Measurements from ENCODE around the gene ATXN10.

- TF ChIP-seq EZH2 (IDR thresholded peaks at IDR 0.05; ENCODE audit: insufficient read depth, poor library complexity, severe bottlenecking) (no peak), EZH2phosphoT487 (IDR thresholded peaks at IDR 0.05; ENCODE audit: insufficient read depth, low read depth) (no peak)
Measured at GRCh38 chr22:45708145-45708544, 36.5 kb downstream of the ATXN10 start.
